HAP-1 (cell line): ENCODE measurements around the gene OSBPL5.

Source experiments
- DNase-seq, 2 experiments: peaks; one replicate each; pipeline ENCODE4 v3.0.0-alpha.2; 2016 to 2020; ENCODE audit warnings: low spot score in 2 of 2
- H3K27me3 ChIP-seq: fragments of 250-450 bp; sonication (Bioruptor Pico); 2 replicates; pipeline ENCODE4 v1.5.1; 2020; ENCODE audit warnings: low read depth, mild to moderate bottlenecking, moderate library complexity
- H3K36me3 ChIP-seq: fragments of 250-450 bp; sonication (Bioruptor Pico); replicated peaks from 2 replicates; pipeline ENCODE4 v1.5.1; 2020; ENCODE audit warnings: mild to moderate bottlenecking
- H3K4me1 ChIP-seq: fragments of 250-450 bp; sonication (Bioruptor Pico); 2 replicates; pipeline ENCODE4 v1.5.1; 2020; ENCODE audit warnings: mild to moderate bottlenecking
- H3K4me3 ChIP-seq: fragments of 250-450 bp; sonication (Bioruptor Pico); 2 replicates; pipeline ENCODE4 v1.5.1; 2020; ENCODE audit warnings: mild to moderate bottlenecking, moderate library complexity
- H3K9me3 ChIP-seq: fragments of 250-450 bp; sonication (Bioruptor Pico); 2 replicates; pipeline ENCODE4 v1.5.1; 2020; ENCODE audit warnings: mild to moderate bottlenecking, moderate library complexity
- in situ Hi-C: fragments of 300-500 bp; cut with MboI; formaldehyde crosslinking; loops from 3 replicates; pipeline ENCODE4 v1.14.3; 2020; ENCODE audit warnings: low sequenced_read_pairs, inconsistent platforms, mixed read lengths

Gene OSBPL5

DNA sequence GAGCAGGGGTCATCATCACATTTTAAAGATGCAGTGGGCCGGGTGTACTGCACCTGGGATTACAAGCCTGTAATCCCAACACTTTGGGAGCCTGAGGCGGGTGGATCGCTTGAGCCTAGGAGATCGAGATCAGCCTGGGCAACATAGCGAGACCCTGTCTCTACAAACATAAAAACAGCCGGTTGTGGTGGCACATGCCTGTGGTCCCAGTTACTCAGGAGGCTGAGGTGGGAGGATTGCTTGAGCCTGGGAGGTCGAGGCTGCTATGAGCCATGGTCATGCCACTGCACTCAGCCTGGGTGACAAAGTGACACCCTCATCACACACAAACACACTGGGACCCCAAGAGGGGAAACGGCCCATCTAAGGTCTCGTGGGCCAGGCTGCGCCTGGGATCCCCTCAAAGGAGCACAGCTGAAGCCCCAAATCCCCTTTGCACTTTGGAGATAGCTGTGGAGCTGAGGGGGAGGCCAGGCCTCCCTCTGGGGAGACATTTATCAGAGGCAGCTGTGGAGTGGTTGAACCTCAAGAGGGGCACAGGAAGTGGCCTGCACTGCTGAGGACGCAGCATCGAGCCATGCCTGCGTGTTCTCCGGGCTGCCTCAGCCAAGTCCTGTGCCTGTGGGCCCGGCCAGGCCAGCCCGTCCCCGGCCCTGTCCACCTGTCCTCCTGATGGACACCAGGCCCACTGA is 27.5 kb downstream of the OSBPL5 start:
- in situ Hi-C loops = no loop called here
- Histone ChIP-seq H3K36me3 (no peaks in the 10 kb centered on the region), H3K9me3 (no peaks in the 10 kb centered on the region), H3K4me3 (no peak overlapping the region), H3K27me3 (no peaks in the 10 kb centered on the region), H3K4me1 (no peaks in the 10 kb centered on the region)
- DNase-seq = no peak

DNA sequence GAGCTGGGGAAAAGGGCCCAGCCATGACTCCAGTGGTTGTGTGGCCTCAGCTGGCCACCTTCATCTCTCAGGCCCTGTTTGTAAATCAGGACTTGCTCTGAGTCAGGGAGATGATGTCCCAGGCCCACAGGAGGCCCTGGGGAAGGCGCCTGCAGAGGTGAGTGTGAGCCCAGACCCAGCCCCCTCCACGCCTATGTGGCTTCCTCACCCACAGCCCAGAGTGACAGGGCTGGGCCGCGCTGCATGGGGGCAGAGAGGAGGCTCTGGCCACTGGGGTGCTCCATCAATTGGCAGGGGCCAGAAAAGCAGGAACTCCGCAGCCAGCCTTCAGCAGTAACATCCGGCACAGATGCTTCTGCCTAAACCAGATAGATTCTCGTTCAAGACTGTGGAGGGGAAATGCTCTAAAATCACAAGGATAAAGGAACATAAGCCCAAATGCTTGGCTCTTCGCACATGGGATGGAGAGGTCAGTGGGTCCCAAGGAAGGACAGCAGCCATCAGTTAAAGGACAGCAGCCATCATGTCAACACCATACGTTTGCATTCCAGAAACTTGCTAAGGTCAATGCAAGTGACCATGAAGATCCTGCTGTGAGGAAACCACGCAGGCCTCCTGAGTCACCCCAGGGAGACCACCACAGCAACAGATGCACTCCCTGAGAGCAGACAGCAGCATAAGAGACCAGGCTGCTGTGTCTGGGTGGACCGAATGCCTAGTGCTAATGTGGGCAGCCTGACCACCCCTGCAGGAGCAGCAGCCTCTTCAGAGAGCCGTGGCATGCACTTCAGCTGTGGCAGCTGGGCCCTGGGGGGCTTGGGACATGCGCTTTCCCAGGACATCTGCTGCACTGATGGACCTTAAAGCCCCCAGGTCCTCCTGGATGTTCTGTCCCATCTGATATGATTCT is 28.3 kb downstream of the OSBPL5 start:
- DNase-seq = no peak
- in situ Hi-C loops = no loop called here
- Histone ChIP-seq H3K4me3 (no peak overlapping the region), H3K36me3 (no peaks in the 10 kb centered on the region), H3K4me1 (no peaks in the 10 kb centered on the region), H3K9me3 (no peaks in the 10 kb centered on the region), H3K27me3 (no peaks in the 10 kb centered on the region)

DNA sequence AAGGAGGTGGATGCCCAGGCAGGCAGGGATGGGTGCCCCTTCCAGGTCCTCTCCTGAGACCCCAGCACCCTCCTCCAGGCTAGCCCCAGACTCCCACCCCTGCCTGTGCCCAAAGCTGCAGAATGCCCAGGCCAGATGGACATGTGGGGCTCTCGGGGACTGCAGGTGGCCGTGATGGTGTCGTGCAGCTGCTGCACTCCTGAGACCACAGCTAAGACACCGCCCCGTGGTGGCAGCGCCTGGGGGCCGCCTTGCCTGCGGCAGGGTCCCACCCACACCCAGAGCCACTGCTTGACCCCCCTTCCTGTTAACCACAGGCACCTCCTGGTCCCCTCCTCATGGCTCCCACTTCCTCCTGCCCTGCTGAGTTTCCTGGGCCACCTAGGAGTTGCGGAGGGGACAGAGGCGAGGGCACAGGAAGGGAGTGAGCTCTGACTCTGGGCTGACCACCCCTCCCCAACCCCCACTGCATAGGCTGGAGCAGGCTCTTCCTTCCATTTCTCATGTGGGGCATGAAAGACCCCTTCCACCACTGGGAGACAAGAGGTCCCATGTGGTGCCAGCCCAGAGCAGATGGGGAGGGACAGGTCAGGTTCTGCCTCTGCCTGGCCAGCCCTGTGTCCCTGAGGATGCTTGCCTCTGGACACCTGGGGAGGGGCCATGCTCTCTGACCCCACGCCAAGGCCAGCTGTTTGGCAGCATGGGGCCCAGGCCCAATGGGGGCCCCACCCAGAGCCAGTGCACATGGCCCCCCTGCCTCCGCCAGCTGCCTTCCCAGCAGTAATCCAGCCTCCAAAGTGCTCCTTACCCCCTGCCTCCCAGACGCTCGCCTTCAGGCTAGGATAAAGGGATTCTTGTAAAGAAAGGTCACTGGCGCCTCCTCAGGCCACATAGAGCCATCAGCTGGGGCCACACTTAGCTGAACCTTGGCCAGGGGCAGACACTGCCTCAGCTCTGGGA is 29.3 kb downstream of the OSBPL5 start:
- H3K4me3 ChIP-seq = no peak overlapping the region
- DNase-seq = peak in 1 of 2 experiments; percentile 32
- in situ Hi-C loops = no loop called here
- H3K27me3 ChIP-seq = no peaks in the 10 kb centered on the region
- H3K4me1 ChIP-seq = no peaks in the 10 kb centered on the region
- no peaks in the 10 kb centered on the region for H3K9me3 ChIP-seq
- no peaks in the 10 kb centered on the region for H3K36me3 ChIP-seq

DNA sequence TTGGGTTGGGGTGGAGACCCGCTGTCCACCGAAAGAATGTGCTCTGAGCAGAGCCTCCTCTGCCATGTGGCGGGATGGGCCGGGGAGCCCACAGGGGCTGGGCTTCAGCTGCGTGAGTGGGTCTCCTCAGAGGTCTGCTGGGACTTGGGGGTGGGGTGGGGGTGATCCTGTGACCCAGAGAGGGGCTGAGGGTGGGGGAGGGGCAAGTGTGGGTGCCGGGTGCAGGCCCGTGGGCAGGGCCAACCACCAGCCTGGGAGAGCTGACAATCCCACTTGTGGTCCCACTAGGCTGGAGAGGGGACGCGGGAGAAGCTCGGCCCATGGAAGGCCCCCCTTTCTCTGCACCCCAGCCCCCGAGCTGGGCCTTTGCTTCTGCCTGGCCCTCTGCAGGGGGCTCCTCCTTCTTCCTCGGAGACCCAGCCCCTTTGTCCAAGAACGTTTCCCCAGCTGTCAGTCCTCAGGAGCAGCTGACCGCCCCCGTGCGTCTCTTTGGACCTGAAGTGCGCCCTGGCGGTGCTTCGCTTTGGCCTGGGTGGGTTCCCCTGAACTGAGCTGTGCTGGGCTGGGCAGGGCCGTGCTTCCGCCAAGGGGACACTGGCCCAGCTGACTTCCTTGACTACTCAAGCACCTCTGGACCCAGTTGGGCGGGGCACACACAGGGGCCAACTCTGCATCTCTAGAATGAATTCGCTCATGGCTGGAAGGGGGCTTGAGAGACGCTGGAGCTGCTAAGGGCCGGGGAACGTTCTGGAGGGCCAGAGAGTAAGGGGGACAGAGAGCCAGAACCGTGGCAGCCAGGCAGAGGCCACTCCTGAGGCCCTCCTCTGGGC is 30.2 kb downstream of the OSBPL5 start:
- in situ Hi-C loops = no loop called here
- H3K4me1 ChIP-seq = no peaks in the 10 kb centered on the region
- DNase-seq = no peak

GRCh38 chr11:3134218-3134621 is 30.9 kb downstream of the OSBPL5 start:
- no peak for DNase-seq
- Histone ChIP-seq H3K4me1 (no peaks in the 10 kb centered on the region), H3K9me3 (no peaks in the 10 kb centered on the region), H3K4me3 (no peak overlapping the region), H3K36me3 (no peaks in the 10 kb centered on the region), H3K27me3 (no peaks in the 10 kb centered on the region)
- in situ Hi-C loops = no loop called here

More for the DNA sequence above, 30.2 kb downstream of the OSBPL5 start:
- no peaks in the 10 kb centered on the region for H3K9me3 ChIP-seq
- no peak overlapping the region for H3K4me3 ChIP-seq
- H3K27me3 ChIP-seq = no peaks in the 10 kb centered on the region
- H3K36me3 ChIP-seq = no peaks in the 10 kb centered on the region

GRCh38 chr11:3133261-3134217 is 31.6 kb downstream of the OSBPL5 start:
- H3K9me3 ChIP-seq = no peaks in the 10 kb centered on the region
- no peaks in the 10 kb centered on the region for H3K27me3 ChIP-seq
- no peaks in the 10 kb centered on the region for H3K36me3 ChIP-seq
- in situ Hi-C loops = no loop called here
- H3K4me3 ChIP-seq = no peak overlapping the region
- H3K4me1 ChIP-seq = no peaks in the 10 kb centered on the region
- DNase-seq = no peak

- in situ Hi-C loops = no loop called here
- Histone ChIP-seq H3K9me3 (no peaks in the 10 kb centered on the region), H3K27me3 (no peaks in the 10 kb centered on the region), H3K4me3 (no peak overlapping the region), H3K4me1 (no peaks in the 10 kb centered on the region), H3K36me3 (no peaks in the 10 kb centered on the region)
- no peak for DNase-seq
Measured at GRCh38 chr11:3132831-3133260, 32.3 kb downstream of the OSBPL5 start.

DNA sequence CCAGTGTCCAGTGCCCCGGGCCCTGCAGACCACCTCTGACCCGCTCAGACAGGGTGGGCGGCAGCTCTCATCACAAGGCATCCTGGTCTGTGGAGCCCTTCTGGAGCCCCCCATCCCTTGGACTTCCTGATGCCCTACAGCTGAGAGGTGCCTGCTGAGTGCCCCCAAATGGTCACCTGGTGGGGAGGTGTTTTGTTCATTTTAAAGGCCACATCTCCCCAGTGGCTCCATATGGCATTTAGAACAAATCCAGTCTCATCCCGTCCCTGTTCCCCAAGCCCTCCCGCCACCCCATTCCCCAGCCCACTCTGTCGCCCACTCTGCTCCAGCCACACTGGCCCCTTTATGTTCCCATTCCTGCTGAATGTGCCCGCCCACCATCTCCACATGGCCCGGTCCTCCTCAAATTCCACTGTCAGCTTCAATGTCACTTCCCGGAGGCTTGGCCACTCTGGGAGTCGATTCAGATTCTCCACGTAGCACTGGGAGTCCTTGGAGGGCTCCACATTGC is 32.8 kb downstream of the OSBPL5 start:
- H3K36me3 ChIP-seq = no peaks in the 10 kb centered on the region
- DNase-seq = no peak
- in situ Hi-C loops = no loop called here
- no peak overlapping the region for H3K4me3 ChIP-seq
- H3K4me1 ChIP-seq = no peaks in the 10 kb centered on the region
- H3K27me3 ChIP-seq = no peaks in the 10 kb centered on the region
- H3K9me3 ChIP-seq = no peaks in the 10 kb centered on the region

DNA sequence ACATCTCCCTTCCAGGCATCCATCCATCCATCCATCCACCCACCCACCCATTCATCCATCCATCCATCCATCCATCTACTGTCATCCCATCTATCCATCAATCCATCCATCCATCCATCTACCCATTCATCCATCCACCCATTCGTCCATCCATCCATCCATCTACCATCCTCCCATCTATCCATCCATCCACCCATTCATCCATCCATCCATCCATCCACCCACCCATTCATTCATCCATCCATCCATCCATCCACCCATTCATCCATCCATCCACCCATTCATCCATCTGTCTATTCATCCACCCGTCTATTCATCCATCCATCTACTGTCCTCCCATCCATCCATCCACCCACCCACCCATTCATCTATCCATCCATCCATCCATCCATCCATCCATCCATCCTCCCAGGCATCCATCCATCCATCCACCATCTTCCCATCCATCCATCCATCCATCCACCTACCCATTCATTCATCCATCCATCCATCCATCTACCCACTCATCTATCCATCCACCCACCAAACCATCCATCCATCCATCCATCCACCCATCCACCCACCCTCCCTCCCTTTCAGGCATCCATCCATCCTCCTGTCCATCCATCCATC is 33.7 kb downstream of the OSBPL5 start:
- in situ Hi-C loops = no loop called here
- no peak overlapping the region for H3K4me3 ChIP-seq
- H3K27me3 ChIP-seq = no peaks in the 10 kb centered on the region

GRCh38 chr11:3130269-3131071 is 34.6 kb downstream of the OSBPL5 start:
- no peak for DNase-seq
- Histone ChIP-seq H3K27me3 (no peaks in the 10 kb centered on the region), H3K36me3 (no peaks in the 10 kb centered on the region), H3K9me3 (no peaks in the 10 kb centered on the region), H3K4me3 (no peak overlapping the region), H3K4me1 (no peaks in the 10 kb centered on the region)
- in situ Hi-C loops = no loop called here

More for the DNA sequence above, 33.7 kb downstream of the OSBPL5 start:
- no peaks in the 10 kb centered on the region for H3K9me3 ChIP-seq
- no peaks in the 10 kb centered on the region for H3K36me3 ChIP-seq
- DNase-seq = no peak
- no peaks in the 10 kb centered on the region for H3K4me1 ChIP-seq

DNA sequence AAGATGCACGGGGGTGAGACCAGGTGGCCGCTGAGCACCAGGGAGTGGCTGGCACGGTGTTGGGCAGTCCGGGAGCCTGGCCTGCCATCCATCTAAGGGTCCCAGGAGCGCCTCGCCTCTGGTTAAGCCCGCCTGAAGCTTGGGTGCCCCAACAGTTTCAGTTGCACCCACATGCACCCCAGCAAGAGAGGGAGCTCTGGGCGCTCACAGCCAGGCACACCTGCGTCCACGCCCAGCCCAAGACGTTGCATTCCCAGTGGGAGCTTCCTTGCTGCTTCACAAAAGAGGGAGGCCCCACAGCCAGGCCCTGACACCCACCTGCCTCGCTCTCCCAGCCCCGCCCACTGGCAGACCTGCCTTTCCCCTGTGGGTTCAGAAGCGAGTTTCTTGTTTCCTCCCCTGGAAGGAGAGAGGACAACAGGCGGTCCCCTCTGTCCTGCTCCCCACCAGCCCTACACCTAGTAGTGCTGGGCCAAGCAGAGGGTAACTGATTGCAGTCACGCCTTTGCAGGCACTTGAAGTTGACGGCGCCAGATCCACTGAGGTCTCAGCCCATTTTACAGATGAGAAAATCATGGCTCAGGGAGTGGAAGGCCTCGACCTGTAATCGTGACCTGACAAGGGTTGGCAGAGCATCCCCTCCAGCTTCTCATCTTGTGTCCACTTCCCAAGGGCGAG is 35.4 kb downstream of the OSBPL5 start:
- Histone ChIP-seq H3K4me1 (no peaks in the 10 kb centered on the region), H3K36me3 (no peaks in the 10 kb centered on the region), H3K9me3 (no peaks in the 10 kb centered on the region), H3K4me3 (no peak overlapping the region), H3K27me3 (no peaks in the 10 kb centered on the region)
- in situ Hi-C loops = no loop called here
- DNase-seq = no peak
